Stimulated activated CD4-positive, alpha-beta T cell treated with anti-CD3 and anti-CD28 coated beads, Interleukin-1b, Interleukin-23, amount 100 ng/mL, for 48 hours (primary cell): ENCODE data around the gene PLXND1.
"Not testable (repeated sequence)": the region's sequence is repeated elsewhere in the genome, so short reads cannot be mapped to it uniquely, and the experiment has no call there.

ENCODE experiments used
- DNase-seq: peaks from one replicate; pipeline ENCODE4 v3.0.0-alpha.2; 2020

The PLXND1 gene

GRCh38 chr3:129606636-129607390 is at the start of gene PLXND1:
TSS of gene PLXND1 (minus strand) at chr3:129606676. CDS start at chr3:129606639, 37 bp downstream.
- peak; percentile 9 for DNase-seq

- DNase-seq: no peak
These were observed 48.8 kb upstream of the PLXND1 start for GRCh38 chr3:129655291-129655700.

GRCh38 chr3:129654131-129654530 is 47.7 kb upstream of the PLXND1 start:
- no peak for DNase-seq

DNA sequence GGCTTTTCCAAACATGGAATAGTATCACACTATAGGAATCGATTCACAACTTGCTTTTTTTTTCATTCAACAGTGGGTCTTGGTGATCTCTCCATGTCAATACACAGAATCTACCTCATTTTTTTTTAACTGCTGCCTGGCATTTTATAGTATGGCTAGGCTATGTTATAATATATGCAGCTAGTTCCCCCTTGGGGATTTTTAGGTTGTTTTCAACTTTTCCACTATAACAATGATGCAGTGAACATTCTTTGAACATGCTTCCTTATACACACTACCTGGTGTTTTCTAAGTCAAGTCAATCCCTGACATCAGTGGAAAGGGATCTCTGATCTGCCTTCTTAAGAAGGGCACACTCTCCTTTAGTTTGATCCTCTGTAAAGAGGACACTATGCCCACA is 46.5 kb upstream of the PLXND1 start:
- DNase-seq: no peak

- DNase-seq: no peak
These were observed 45.1 kb upstream of the PLXND1 start for GRCh38 chr3:129651435-129652202.

- DNase-seq: peak; percentile 60
These were observed 43.9 kb upstream of the PLXND1 start for GRCh38 chr3:129650256-129650872.

DNA sequence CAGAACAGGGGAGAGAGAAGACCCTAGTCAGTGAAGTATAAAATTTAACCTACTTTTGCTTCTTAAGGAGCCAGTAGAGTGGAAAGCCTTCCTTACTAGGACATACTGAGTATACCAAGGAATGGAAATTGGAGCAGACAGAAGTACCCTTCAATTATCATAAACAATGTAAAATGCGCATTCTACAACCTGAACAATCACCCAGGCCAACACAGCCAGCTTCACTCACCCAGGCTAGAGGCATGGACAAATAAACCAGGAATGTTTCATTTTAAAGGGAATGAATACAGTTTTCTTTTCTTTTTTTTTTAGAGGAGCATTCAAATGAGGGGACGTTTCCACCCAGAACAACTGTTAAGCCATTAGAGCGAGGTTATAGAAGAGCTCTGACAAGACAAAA is 41.9 kb upstream of the PLXND1 start:
- DNase-seq: no peak

DNA sequence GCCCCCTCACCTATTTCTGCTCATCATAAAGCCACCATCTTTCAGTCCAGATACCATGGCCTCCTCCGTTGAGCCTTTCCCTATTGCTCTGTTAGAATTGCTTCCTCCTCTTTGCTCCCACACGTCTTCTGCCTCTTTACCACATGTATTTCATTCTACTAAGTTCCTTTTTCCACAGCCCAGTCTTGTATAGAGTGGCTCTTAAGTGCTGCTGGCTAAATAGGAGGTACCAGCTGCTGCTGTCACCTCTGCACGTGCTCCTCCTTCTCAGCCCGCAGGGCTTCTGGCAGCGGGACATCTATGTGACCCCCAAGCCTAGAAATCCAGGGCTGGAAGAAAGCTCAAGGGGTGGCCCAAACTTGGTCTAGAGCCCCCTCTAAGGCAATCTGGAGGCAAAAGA is 38.8 kb upstream of the PLXND1 start:
- no peak for DNase-seq

GRCh38 chr3:129644836-129645235 is 38.4 kb upstream of the PLXND1 start:
- DNase-seq: no peak

GRCh38 chr3:129641567-129642260 is 35.2 kb upstream of the PLXND1 start:
- DNase-seq: not testable (repeated sequence)

- not testable (repeated sequence) for DNase-seq
These were observed 34.5 kb upstream of the PLXND1 start for GRCh38 chr3:129640985-129641384.

DNA sequence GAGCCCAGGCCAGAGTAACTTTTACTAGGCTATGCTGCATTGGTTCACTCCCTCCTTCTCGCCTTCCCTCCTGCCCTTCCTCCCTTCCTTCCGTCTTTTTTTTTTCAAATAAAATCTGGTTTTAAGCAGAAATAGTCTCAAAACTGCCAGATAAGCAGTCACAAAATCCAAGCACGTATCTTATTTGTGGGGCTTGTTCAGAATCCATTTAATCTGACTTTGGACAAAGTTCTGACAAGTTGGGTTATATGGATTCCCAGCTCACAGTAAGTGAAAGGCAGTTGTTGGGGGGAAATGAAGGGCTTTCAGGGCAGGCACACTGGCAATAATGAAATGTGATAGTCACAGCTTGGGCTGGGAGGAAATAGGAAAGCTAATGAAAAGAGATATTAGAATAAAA is 32.0 kb upstream of the PLXND1 start:
- DNase-seq: no peak

DNA sequence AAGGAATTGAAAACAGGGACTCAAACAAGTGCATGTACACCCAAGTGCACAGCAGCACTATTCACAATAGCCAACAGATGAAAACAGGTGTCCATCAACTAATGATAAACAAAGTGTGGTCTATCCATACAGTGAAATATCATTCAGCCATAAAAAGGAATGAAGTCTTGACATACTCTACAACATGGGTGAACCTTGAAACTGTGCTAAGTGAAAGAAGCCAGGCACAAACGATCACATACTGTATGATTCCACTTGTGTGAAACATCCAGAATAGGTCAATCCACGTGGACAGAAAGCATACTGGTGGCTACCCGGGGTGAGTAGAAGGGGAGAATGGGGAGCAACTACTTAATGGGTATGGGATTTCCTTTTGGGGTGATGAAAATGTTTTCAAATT is 29.6 kb upstream of the PLXND1 start:
- no peak for DNase-seq

DNA sequence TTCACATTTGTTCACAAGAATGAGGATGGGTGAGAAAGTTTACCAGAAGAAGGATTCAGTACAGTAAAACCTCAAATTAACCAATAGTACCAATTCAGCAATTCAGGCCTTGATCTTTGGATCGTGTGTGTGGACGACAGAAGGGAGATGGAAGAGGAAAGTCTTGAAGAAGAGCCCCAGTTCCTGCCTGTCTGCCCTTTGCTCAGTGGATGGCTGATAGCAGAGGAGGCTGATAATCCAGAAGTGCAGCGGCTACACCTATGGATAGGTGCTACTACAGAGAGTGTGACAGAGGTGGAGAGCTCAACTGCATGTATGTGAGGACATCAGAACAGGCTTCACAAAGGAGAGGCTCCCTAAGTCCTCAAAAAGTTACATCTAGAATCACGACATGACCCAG is 29.2 kb upstream of the PLXND1 start:
- no peak for DNase-seq

GRCh38 chr3:129633751-129634481 is 27.4 kb upstream of the PLXND1 start:
- no peak for DNase-seq

DNA sequence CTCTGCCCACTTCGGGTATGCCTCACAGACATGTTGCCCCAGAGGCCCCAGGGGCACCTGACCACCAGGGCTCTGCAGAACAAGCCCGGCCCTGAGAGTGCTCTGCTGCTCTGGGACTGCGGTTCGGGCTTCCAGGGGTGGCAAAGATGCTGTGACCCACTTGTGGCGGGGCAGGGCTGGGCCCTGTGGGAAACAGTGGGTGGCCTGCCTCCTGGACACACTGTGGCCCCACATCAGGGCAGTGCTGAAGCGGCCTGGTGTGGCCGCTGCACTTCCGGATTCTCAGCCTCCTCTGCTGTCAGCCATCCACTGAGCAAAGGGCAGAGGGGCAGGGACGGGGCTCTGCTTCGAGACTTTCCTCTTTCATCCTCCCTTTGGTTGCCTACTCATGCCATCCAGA is 26.5 kb upstream of the PLXND1 start:
- no peak for DNase-seq

- DNase-seq: no peak
These were observed 26.1 kb upstream of the PLXND1 start for GRCh38 chr3:129632556-129632955.

- DNase-seq: no peak
These were observed 25.6 kb upstream of the PLXND1 start for GRCh38 chr3:129632056-129632455.

GRCh38 chr3:129629011-129629410 is 22.5 kb upstream of the PLXND1 start:
- no peak for DNase-seq

GRCh38 chr3:129628169-129628522 is 21.7 kb upstream of the PLXND1 start:
- DNase-seq: no peak

GRCh38 chr3:129627350-129628168 is 21.1 kb upstream of the PLXND1 start:
- DNase-seq: peak; percentile 68
